ENCODE data around the gene LEMD2. TPM values are rescaled to one million over a fixed set of nuclear protein-coding genes. Genes with fewer than 3 reads are reported as not detected.

LEMD2 gene
- total RNA-seq, 1 experiment from 2014 or later = 91.8 TPM

DNA sequence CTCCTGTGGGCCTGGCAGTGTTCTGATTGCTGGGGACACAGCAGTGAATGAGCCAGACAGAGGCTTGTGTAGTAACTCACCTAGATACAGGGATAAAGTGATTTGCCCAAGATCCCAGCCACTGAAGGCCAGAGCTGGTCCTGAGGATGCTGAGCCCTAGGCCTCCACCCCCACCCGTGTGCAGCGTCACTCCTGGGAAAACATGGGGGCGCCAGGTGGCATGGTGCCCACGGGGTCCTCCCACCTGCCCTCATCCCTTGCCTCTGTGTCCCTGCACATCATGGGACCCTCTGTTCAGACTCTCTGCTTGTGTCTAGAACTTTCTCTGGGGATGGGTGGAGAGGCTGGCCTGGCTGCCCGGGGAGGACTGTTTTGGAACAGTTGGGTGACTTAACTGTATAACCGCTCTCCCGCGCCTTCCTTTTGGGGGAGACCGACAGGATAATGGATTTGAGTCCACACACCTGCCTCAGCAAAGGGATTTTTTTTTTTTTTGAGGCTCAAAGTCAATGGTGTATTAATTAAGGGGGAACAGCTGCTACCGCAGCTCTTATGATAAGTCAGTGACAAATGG lies 19.6 kb downstream of the LEMD2 start:
- H3K36me3 Mint-ChIP-seq (ENCODE audit: insufficient read depth in 1 of 3, low read depth in 3 of 3) = peaks cover 2 to 22% (median 20%) of the 10 kb centered on the region in 3 experiments
- Histone ChIP-seq H3K9ac (ENCODE audit: extremely low read depth, insufficient read length, low read length) (no peak overlapping the region), H3K18ac (ENCODE audit: insufficient read length, low read depth, low read length) (no peak overlapping the region), H4K91ac (ENCODE audit: insufficient read length, low read depth, low read length) (no peak overlapping the region), H3K27me3 (ENCODE audit: insufficient read depth, low read length) (no peaks in the 10 kb centered on the region), H2AK5ac (ENCODE audit: insufficient read length, low read length) (no peak overlapping the region), H2BK5ac (ENCODE audit: insufficient read length, low read length) (no peak overlapping the region), H3K23me2 (ENCODE audit: insufficient read length, low read depth, low read length, poor library complexity, severe bottlenecking) (no peaks in the 10 kb centered on the region), H3K79me2 (ENCODE audit: insufficient read depth, low read length) (no peaks in the 10 kb centered on the region), H2BK12ac (ENCODE audit: insufficient read length, low read depth, low read length) (no peak overlapping the region), H3K9me3 (ENCODE audit: control insufficient read depth, low read depth, low read length) (no peaks in the 10 kb centered on the region), H2BK20ac (ENCODE audit: low read depth, low read length, poor library complexity, severe bottlenecking) (no peak overlapping the region), H4K8ac (replicated peaks; ENCODE audit: insufficient read length, low read depth, low read length) (no peak overlapping the region), H3K79me1 (ENCODE audit: insufficient read depth, low read depth, low read length, poor library complexity, severe bottlenecking) (no peaks in the 10 kb centered on the region), H2BK120ac (ENCODE audit: low read depth, low read length, poor library complexity, severe bottlenecking) (no peak overlapping the region), H3K56ac (ENCODE audit: insufficient read length, low read depth, low read length) (no peak overlapping the region), H4K20me1 (ENCODE audit: control insufficient read depth, insufficient read depth, insufficient read length) (no peaks in the 10 kb centered on the region), H3K4ac (ENCODE audit: low read depth, low read length) (no peak overlapping the region), H3K23ac (ENCODE audit: insufficient read length, low read depth, low read length) (no peak overlapping the region), H3T11ph (ENCODE audit: low read length) (no peak overlapping the region), H2AFZ (ENCODE audit: low read length) (no peak overlapping the region), H3K4me2 (ENCODE audit: insufficient read depth, insufficient read length, low read length) (no peak overlapping the region), H3K27ac (ENCODE audit: insufficient read length, low read depth, low read length) (no peak overlapping the region), H3K4me1 (ENCODE audit: insufficient read depth, low read length) (peaks cover 10% of the 10 kb centered on the region), H3K14ac (ENCODE audit: insufficient read depth, low read length) (no peak overlapping the region), H2BK15ac (ENCODE audit: low read depth, low read length) (no peak overlapping the region), H4K5ac (ENCODE audit: insufficient read length, low read depth, low read length) (no peak overlapping the region)
- peaks cover 0 to 3% of the 10 kb centered on the region in 2 experiments; a peak in 2 of 5 replicates for H3K9me3 Mint-ChIP-seq
- H3K4me1 Mint-ChIP-seq = peaks cover 42 to 43% of the 10 kb centered on the region in 2 experiments
- TF ChIP-seq, protein P1, sequence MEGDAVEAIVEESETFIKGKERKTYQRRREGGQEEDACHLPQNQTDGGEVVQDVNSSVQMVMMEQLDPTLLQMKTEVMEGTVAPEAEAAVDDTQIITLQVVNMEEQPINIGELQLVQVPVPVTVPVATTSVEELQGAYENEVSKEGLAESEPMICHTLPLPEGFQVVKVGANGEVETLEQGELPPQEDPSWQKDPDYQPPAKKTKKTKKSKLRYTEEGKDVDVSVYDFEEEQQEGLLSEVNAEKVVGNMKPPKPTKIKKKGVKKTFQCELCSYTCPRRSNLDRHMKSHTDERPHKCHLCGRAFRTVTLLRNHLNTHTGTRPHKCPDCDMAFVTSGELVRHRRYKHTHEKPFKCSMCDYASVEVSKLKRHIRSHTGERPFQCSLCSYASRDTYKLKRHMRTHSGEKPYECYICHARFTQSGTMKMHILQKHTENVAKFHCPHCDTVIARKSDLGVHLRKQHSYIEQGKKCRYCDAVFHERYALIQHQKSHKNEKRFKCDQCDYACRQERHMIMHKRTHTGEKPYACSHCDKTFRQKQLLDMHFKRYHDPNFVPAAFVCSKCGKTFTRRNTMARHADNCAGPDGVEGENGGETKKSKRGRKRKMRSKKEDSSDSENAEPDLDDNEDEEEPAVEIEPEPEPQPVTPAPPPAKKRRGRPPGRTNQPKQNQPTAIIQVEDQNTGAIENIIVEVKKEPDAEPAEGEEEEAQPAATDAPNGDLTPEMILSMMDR (conservative IDR thresholded peaks at IDR 0.05) = no peak
- no peak for DNase-seq
- H3K27ac Mint-ChIP-seq = peak overlapping the region in 1 of 3 experiments; percentile 89; a peak in 3 of 7 replicates
- no CpG with 5 or more reads among the region's 10 CpGs for WGBS (ENCODE audit: extremely low coverage, insufficient read length, low lambda C conversion rate)
- H3K4me3 Mint-ChIP-seq = no peak overlapping the region
- peaks cover 12% of the 10 kb centered on the region for H3K27me3 Mint-ChIP-seq (ENCODE audit: low read depth)
